Transverse colon (tissue), 3 donors: ENCODE data around the gene TP53INP2.

Experiments used
- POLR2A ChIP-seq: fragments of 450-650 bp; IDR thresholded peaks from one replicate; pipeline ENCODE4 v1.6.1; 2016; ENCODE audit warnings: antibody characterized with exemption, mild to moderate bottlenecking, moderate library complexity
- TF ChIP-seq, protein P1 (sequence below), 5 experiments: fragments of 200-600 bp in 3 of 5; fragments of 450-650 bp in 2 of 5; sonication (generic) in 3 of 5; IDR thresholded peaks; 1 replicate in 2 of 5; 2 replicates in 3 of 5; pipeline ENCODE4 v1.5.1; 2016 to 2017; ENCODE audit warnings: antibody characterized with exemption in 5 of 5, inconsistent platforms in 3 of 5, mild to moderate bottlenecking in 2 of 5, moderate library complexity in 1 of 5

DNA sequence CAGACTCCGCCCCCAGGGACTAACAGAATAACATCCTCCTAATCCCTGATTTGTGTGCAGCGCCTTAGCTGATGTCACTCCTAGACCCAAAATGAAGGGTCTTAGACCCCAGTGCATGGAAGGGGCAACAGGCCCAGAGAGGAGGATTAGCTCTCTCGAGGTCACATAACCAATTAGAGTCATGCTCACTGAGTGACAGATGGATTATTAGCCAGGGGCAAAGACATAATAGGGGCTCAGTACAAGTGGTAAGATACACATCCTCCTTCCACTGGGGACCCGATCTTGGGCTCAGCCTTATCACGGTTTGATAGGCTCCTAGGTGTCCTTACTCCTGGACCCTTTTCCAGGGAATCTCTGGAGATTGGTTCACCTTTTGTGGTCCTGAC, 858 bp downstream of the TP53INP2 start:
- TF ChIP-seq POLR2A, result no peak
- TF ChIP-seq, protein P1, sequence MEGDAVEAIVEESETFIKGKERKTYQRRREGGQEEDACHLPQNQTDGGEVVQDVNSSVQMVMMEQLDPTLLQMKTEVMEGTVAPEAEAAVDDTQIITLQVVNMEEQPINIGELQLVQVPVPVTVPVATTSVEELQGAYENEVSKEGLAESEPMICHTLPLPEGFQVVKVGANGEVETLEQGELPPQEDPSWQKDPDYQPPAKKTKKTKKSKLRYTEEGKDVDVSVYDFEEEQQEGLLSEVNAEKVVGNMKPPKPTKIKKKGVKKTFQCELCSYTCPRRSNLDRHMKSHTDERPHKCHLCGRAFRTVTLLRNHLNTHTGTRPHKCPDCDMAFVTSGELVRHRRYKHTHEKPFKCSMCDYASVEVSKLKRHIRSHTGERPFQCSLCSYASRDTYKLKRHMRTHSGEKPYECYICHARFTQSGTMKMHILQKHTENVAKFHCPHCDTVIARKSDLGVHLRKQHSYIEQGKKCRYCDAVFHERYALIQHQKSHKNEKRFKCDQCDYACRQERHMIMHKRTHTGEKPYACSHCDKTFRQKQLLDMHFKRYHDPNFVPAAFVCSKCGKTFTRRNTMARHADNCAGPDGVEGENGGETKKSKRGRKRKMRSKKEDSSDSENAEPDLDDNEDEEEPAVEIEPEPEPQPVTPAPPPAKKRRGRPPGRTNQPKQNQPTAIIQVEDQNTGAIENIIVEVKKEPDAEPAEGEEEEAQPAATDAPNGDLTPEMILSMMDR (IDR thresholded peaks at IDR 0.05), result no peak
